ENCODE data around the gene NAALADL2. TPM values are rescaled to one million over a fixed set of nuclear protein-coding genes. Genes with fewer than 3 reads are reported as not detected.
"Not testable (repeated sequence)": the region's sequence is repeated elsewhere in the genome, so short reads cannot be mapped to it uniquely, and the experiment has no call there.

Gene NAALADL2
- total RNA-seq, 1 experiment from 2014 or later, result 12.8 TPM

- DNase-seq, result no peak
- H3K79me2 ChIP-seq (ENCODE audit: low read depth), result no peaks in the 10 kb centered on the region
- no peak for TF ChIP-seq CTCF (conservative IDR thresholded peaks at IDR 0.05)
- H3K9me3 ChIP-seq (ENCODE audit: insufficient read depth, low read depth), result no peaks in the 10 kb centered on the region
- peaks cover 23% of the 10 kb centered on the region for H3K27me3 ChIP-seq (ENCODE audit: insufficient read depth, low read depth)
- intact Hi-C loops (cut with micrococcal nuclease; ENCODE audit: unreplicated experiment), result no loop called here
- no peak overlapping the region for H2AFZ ChIP-seq
- H4K20me1 ChIP-seq (ENCODE audit: insufficient read depth), result no peaks in the 10 kb centered on the region
- no TSS peak for BruUV-seq (replicated peaks)
- no peaks in the 10 kb centered on the region for H3K4me1 ChIP-seq (replicated peaks; ENCODE audit: insufficient read depth)
- H3K4me3 ChIP-seq, result no peak overlapping the region
- no peak overlapping the region for H3K27ac ChIP-seq
- H3K4me2 ChIP-seq, result no peak overlapping the region
- H3F3A ChIP-seq (ENCODE audit: insufficient read depth, low read depth), result no peaks in the 10 kb centered on the region
- no peaks in the 10 kb centered on the region for H3K36me3 ChIP-seq (ENCODE audit: low read depth)
- ChIA-PET POLR2A (ENCODE audit: unreplicated experiment) (no interaction called here), CTCF (no interaction called here)
- H3K9me2 ChIP-seq (ENCODE audit: insufficient read depth), result no peaks in the 10 kb centered on the region
Measured at GRCh38 chr3:175826759-175827158, 967.6 kb downstream of the NAALADL2 start.

GRCh38 chr3:175829809-175830208, 970.7 kb downstream of the NAALADL2 start:
- H2AFZ ChIP-seq; BruUV-seq (replicated peaks); H3F3A ChIP-seq (ENCODE audit: insufficient read depth, low read depth); H3K36me3 ChIP-seq (ENCODE audit: low read depth); H3K27ac ChIP-seq; H3K9me2 ChIP-seq (ENCODE audit: insufficient read depth); DNase-seq; H3K9me3 ChIP-seq (ENCODE audit: insufficient read depth, low read depth); CTCF ChIA-PET; H3K4me1 ChIP-seq (replicated peaks; ENCODE audit: insufficient read depth); H4K20me1 ChIP-seq (ENCODE audit: insufficient read depth); intact Hi-C loops (cut with micrococcal nuclease; ENCODE audit: unreplicated experiment); H3K79me2 ChIP-seq (ENCODE audit: low read depth); H3K4me2 ChIP-seq; POLR2A ChIA-PET (ENCODE audit: unreplicated experiment); H3K4me3 ChIP-seq: not testable (repeated sequence)
- H3K27me3 ChIP-seq (ENCODE audit: insufficient read depth, low read depth), result peaks cover 23% of the 10 kb centered on the region

GRCh38 chr3:175835763-175836162, 976.6 kb downstream of the NAALADL2 start:
- intact Hi-C loops (cut with micrococcal nuclease; ENCODE audit: unreplicated experiment); H4K20me1 ChIP-seq (ENCODE audit: insufficient read depth); H3K4me1 ChIP-seq (replicated peaks; ENCODE audit: insufficient read depth); H3K27ac ChIP-seq; H3F3A ChIP-seq (ENCODE audit: insufficient read depth, low read depth); H3K27me3 ChIP-seq (ENCODE audit: insufficient read depth, low read depth); H3K79me2 ChIP-seq (ENCODE audit: low read depth); BruUV-seq (replicated peaks); POLR2A ChIA-PET (ENCODE audit: unreplicated experiment); CTCF ChIA-PET; H2AFZ ChIP-seq; DNase-seq; H3K9me2 ChIP-seq (ENCODE audit: insufficient read depth); H3K9me3 ChIP-seq (ENCODE audit: insufficient read depth, low read depth); H3K4me2 ChIP-seq; H3K36me3 ChIP-seq (ENCODE audit: low read depth); H3K4me3 ChIP-seq: not testable (repeated sequence)

GRCh38 chr3:175836617-175837016, 977.5 kb downstream of the NAALADL2 start:
- ChIA-PET CTCF (no interaction called here), POLR2A (ENCODE audit: unreplicated experiment) (no interaction called here)
- no peak overlapping the region for H2AFZ ChIP-seq
- no peaks in the 10 kb centered on the region for H3K9me3 ChIP-seq (ENCODE audit: insufficient read depth, low read depth)
- H3K27ac ChIP-seq, result no peak overlapping the region
- DNase-seq, result no peak
- BruUV-seq (replicated peaks), result no TSS peak
- no peaks in the 10 kb centered on the region for H4K20me1 ChIP-seq (ENCODE audit: insufficient read depth)
- no peak overlapping the region for H3K4me2 ChIP-seq
- H3K36me3 ChIP-seq (ENCODE audit: low read depth), result no peaks in the 10 kb centered on the region
- no peaks in the 10 kb centered on the region for H3K9me2 ChIP-seq (ENCODE audit: insufficient read depth)
- H3K79me2 ChIP-seq (ENCODE audit: low read depth), result no peaks in the 10 kb centered on the region
- no peaks in the 10 kb centered on the region for H3K4me1 ChIP-seq (replicated peaks; ENCODE audit: insufficient read depth)
- no peaks in the 10 kb centered on the region for H3K27me3 ChIP-seq (ENCODE audit: insufficient read depth, low read depth)
- no peak overlapping the region for H3K4me3 ChIP-seq
- TF ChIP-seq EZH2 (IDR thresholded peaks at IDR 0.05; ENCODE audit: low read depth) (no peak), CTCF (conservative IDR thresholded peaks at IDR 0.05) (no peak)
- H3F3A ChIP-seq (ENCODE audit: insufficient read depth, low read depth), result no peaks in the 10 kb centered on the region
- intact Hi-C loops (cut with micrococcal nuclease; ENCODE audit: unreplicated experiment), result no loop called here
